NAMALWA (cell line): Measurements from ENCODE around the gene ACER1.
"Not testable (repeated sequence)": the region's sequence is repeated elsewhere in the genome, so short reads cannot be mapped to it uniquely, and the experiment has no call there.

ENCODE experiments used
- DNase-seq: peaks from one replicate; pipeline ENCODE4 v3.0.0-alpha.2; 2015; ENCODE audit warnings: low spot score

ACER1 gene, protein sequence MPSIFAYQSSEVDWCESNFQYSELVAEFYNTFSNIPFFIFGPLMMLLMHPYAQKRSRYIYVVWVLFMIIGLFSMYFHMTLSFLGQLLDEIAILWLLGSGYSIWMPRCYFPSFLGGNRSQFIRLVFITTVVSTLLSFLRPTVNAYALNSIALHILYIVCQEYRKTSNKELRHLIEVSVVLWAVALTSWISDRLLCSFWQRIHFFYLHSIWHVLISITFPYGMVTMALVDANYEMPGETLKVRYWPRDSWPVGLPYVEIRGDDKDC

DNA sequence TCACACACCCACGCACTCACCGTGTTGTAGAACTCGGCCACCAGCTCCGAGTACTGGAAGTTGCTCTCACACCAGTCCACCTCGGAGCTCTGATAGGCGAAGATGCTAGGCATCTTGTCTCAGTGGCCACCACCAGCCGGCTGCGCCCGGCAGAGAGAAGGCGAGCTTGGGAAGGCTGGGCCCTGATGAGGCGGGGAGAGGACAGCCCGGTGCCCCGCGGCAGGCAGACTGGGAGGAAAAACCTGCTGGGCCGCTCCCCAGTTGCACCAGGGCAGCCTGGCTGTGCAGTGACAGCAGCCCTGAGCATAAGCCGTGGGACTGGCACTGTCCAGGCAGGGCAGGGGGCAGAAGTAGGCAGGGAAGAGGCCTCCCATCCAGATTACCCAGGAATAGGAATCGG is at the start of gene ACER1:
Gene ACER1, minus strand, starts transcription at position 174 of the 400 bp plus-strand sequence. Its CDS starts 61 bp downstream, at position 113.
- DNase-seq: no peak

DNA sequence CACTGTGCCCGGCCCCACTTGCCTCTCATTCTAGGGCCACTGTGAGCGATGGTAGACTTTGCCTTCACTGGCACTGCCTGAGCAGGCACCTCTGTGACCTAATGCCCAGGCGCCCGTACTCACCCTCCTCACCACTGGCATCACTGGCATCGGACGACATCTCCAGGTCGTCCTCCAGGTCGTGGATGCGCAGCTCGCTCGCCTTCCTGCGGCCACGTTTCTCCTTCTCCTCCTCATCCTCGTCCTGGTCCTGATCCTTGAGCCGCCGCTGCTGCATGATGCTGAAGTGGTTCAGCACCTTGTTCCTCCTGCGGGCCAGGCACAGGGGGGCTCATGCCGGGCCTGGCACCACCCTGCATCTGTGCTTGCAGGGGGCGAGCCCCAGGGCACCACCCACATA is 49.8 kb upstream of the ACER1 start:
- no peak for DNase-seq

DNA sequence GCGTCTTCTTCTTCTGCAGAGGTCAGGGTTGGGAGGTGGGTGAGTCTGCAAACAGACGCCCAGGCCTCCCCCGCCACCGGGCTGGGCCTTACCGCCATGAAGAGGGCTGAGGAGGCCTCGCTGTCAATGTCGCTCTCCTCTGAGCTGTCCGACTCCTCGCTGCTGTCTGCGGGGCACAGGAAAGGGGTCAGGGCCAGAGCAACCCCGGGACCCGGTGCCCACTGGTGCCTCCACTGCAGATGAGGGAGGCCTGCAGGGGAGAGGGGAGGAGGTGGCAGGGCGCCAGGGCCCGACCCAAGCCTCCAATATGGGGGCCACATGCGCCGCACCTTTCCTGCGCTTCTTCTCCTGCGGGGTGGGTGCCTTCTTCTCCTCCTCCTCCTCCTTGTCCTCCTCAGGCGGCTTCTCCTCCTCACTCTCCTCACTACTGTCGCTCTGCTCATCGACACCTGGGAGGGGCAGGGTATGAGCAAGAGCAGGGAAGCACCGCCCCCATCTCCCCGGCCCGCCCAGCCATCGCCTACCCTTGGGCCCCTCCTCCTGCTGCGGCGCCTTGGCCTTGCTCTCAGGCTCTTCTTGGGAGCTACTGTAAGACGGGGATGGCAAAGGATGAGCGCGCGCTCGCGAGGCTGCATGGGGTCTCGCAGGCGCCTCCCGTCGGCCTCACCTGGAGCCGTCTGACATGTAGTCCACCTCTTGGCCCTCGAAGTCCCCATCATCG is 47.8 kb upstream of the ACER1 start:
- DNase-seq: no peak

DNA sequence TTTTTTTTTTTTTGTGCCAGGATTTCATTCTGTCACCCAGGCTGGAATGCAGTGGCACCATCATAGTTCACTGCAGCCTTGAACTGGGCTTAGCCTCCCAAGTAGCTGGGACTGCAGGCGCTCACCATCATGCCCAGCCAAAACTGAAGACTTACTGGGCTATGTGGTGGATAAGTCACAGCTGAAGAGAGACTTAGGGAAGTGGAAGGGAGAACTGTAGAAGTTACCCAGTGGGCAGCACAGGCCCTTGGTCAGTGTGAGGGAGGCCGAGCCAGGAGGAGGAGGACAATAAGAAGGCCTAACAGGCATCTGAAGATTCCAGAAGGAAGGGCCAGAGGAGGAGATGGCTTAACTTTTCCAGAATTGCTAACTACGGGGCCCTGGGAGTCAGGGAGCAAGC is 46.3 kb upstream of the ACER1 start:
- DNase-seq: no peak

DNA sequence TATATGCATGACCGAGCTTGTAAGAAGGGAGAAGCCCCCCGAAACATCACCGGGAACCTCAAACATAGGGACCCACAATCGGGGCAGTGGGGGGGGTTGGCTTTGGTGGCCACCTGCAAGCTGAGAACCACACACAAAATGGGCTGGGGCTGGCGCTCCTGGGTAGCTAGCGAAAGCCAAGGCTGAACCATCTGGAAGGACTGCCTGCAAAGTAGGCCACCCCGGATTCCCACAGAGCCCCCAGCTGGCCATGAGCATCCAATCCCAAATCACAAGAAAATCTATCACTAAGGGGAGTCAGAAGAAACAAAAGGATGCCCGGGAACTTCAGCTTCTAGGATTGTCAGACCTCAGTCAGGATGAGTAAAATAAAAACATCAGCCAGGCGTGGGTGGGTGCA is 45.1 kb upstream of the ACER1 start:
- DNase-seq: no peak

DNA sequence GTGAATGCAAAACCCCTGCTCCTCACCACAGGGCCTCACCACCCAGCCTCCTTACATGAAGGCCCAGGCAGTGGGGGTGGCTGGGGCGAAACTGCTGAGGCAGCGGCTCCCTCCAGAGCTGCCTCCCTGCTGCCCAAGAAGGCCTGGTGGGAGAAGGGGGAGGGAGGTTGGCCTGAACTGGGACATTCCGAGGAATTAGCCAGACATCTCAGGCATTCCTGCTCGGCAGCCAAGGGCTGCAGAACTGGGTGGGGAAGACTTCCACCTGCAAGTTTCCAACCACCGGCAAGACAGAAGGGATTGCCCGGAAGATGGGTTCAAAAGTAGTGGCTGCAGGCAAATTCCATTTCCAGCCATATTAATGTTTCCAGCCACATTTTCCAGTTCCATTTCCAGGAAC is 44.6 kb upstream of the ACER1 start:
- DNase-seq: no peak

DNA sequence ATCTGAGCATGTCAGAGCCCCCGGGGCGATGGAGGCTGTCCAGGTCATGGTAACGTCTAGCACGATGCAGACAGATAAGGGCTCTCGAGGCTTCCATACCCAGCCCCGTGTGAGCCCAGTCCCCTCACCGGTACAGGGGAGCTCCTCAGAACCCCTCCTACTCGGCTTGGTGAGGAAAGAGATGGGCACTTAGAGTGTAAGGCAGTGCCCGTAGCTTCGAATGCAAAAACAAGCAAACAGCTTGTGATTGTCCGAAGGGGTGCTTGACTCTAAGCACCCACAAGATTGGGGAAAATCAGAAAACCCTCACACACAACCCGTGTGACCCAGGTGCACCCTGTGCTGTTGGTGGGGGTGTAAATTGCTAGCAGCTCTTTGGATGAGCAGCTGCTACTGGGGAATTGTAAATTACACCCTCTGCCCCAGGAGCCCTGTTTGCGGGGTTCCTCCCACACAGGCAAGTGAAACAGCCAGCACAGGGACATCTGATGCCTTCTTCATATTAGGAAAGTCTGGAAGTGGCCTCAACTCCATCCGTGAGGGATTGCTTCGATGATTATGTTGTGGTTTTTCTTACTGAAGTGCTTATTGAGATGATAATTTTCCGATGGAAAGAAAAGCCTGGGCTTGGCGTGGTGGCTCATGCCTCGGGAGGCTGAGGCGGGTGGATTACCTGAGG is 43.2 kb upstream of the ACER1 start:
- no peak for DNase-seq

DNA sequence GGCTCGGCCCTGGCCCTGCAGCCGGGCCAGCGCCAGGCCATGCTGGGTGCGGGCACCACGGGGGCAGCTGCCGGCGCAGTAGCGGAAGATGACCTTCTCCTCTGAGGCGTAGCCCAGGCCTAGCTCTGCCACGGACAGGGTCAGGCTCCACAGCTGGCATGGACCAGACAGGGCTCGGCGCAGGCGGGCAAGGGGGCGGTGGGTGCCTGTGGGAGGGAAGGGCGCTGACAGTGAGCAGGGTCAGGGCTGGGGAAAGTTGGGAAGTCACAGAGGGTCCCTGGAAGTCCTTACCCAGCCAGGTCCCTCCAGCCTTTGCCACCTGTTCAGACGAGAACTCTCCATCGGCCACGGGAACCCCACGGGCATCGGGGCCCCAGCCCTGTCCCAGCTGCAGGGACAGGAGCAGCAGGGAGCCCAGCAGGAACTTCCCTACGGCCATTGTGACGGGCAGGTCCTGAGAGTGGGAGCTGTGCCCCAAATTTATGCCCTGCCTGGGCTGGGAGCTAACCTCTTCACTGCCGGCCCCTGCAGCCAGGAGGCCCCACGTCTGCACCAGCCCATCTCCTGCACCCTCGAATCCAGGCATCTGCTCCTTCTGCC is 42.1 kb upstream of the ACER1 start, which contains the start of gene PSPN:
Gene PSPN, minus strand, starts transcription at position 523 of the 600 bp plus-strand sequence. Its CDS starts 84 bp downstream, at position 439.
- DNase-seq: no peak

DNA sequence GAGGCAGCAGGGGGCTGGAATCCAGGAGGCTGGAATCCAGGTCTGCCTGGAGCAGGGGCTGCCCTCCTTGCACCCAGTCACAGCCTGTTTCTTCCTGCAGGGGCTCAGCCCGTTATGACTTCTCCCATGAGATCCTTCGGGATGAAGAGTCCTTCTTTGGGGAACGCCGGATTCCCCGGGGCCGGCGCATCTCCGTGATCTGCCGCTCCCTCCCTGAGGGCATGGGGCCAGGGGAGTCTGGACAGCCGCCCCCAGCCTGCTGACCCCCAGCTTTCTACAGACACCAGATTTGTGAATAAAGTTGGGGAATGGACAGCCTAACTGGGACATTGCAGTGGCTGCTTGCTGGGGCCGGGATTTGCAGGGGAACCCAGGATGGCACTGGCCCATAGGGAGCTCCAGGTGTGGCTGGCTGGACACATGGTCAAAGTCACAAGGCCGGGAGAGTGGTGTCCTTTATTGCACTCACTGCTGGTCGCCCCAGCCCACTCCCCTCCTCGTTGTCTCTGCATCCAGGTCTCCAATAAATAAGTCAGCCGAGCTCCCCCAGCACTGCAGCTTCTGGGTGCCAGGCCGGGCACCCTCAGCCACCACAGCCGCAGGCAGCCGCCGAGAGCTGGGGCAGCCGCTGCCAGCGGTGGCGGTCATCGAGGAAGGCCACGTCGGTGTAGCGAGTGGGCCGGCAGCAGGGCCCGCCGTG is 41.4 kb upstream of the ACER1 start:
- DNase-seq: no peak

DNA sequence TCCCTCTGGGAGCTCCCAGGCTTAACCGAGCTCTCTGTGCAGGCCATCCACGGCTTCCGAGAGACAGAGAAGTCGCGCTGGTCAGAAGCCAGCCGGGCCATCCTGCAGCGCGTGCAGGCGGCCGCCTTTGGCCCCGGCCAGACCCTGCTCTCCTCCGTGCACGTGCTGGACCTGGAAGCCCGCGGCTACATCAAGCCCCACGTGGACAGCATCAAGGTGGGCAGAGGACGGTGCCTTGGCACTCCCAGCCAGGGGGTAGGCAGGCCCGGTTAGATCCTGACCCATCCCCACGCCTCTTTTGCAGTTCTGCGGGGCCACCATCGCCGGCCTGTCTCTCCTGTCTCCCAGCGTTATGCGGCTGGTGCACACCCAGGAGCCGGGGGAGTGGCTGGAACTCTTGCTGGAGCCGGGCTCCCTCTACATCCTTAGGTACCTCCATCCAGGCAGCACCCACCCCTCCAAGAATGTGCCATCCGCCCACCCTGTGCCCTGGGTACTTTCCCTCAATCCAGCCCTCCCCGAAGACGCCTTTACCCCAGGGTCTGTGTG is 40.8 kb upstream of the ACER1 start:
- no peak for DNase-seq

DNA sequence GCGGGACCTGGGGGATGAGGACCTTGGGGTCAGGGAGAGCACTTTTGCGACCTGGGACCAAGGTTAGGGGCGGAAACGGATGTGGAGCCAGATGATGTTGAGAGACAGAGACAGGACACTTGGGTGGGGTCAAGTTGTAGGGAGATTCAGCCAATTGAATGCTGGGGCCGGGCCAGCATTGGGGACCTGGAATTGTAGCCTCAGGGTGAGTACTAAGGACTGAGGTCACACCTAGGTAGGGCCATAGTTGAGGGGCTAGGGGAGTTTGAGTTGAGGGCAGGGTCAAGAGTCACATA is 40.3 kb upstream of the ACER1 start:
- DNase-seq: no peak

DNA sequence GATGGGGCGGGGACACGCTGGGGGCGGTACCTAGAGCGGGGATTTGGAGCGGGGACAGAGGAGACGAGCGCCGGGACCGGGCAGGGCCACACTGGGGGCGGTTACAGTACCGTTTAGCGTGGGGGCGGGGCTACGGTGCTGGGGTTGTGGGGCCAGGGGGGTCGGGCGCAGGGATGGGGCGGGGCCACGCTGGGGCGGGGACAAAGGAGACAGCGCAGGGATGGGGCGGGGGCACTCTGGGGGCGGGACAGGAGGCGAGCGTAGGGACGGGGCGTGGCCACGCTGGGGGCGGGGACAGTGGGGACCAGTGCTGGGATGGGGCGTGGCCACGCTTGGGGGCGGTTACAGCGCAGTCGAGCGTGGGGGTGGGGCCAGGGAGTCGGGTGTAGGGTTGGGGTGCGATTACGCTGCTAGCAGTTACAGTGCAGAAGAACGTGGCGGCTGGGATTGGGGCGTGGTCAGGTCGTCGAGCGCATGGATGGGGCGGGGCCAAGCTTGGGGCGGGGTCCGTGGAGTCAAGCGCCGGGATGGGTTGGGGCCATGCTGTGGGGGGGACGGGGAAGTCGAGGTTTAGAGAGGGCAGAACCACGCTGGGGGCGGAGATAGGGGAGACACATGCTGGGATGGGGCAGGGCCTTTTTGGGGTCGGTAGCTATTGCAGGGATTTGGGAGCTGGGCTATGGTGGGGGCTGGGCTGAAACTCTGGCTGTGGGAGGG is 39.8 kb upstream of the ACER1 start:
- peak; percentile 97 for DNase-seq

DNA sequence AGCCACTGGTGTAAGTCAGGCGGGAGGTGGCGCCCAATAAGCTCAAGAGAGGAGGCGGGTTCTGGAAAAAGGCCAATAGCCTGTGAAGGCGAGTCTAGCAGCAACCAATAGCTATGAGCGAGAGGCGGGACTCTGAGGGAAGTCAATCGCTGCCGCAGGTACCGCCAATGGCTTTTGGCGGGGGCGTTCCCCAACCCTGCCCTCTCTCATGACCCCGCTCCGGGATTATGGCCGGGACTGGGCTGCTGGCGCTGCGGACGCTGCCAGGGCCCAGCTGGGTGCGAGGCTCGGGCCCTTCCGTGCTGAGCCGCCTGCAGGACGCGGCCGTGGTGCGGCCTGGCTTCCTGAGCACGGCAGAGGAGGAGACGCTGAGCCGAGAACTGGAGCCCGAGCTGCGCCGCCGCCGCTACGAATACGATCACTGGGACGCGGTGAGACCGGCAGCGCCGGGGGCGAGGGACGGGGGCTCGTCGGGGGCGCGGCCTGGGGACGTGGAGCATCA is 39.2 kb upstream of the ACER1 start, which contains the start of gene ALKBH7:
Gene ALKBH7, plus strand, starts transcription at position 201 of the 502 bp plus-strand sequence. Its CDS starts 27 bp downstream, at position 228.
- DNase-seq: peak; percentile 100

DNA sequence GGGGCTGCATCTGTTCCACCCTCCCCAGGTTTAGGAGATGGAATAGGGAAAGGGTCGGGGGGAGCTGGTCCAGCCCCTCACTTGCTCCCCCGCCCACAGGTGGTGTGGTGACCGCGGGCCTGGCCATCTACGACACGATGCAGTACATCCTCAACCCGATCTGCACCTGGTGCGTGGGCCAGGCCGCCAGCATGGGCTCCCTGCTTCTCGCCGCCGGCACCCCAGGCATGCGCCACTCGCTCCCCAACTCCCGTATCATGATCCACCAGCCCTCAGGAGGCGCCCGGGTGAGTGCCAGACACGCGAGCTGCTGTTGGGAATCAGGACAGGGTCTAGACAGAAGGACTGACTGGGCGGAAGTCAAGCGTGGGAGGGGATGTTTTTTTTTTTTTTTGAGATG is 30.9 kb upstream of the ACER1 start:
- no peak for DNase-seq

DNA sequence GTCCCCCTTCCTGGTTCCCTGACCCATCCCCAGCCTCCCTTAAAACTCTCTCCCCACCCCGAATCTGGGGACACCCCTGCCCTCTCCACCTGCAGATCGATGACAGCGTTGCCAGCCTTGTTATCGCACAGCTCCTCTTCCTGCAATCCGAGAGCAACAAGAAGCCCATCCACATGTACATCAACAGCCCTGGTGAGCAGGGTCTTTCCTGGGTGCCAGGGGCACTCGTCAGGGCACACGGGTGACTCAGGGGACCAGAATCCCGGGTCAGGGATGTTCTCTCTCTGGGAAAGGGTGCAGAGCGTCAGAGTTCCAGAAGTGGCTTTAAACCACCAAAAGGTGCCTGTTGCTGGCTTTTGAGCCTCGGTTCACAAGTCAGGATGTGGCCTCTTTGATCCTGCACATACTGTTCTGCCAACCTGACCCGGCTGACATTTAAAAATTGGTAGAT is 29.0 kb upstream of the ACER1 start:
- DNase-seq: no peak

DNA sequence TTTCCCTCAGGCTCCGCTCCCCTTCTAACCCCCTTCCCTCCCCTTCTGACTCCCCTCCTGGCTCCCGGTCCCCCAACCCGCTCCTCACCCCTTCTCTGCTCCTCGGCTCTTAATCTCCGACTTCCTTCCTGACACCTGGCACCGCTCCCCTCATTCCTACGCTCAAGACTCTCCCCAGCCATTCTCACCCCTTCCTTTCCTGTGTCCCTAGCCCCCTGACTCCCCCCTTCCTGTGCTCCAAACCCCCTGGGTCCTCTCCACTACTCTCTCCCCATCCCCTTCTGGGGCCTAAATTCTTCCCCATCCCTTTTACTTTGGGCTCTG is 28.6 kb upstream of the ACER1 start:
- no peak for DNase-seq

DNA sequence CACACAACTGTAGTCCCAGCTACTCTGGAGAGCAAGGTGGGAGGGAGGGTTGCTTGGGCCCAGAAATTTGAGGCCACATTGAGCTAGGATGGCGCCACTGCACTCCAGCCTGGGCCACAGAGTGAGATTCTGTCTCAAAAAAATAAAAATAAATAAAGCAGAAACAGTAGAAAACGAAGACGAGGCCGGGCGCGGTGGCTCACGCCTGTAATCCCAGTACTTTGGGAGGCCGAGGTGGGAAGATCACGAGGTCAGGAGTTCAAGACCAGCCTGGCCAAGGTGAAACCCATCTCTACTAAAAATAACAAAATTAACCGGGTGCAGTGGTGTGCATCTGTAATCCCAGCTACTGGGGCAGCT is 27.4 kb upstream of the ACER1 start:
- not testable (repeated sequence) for DNase-seq

DNA sequence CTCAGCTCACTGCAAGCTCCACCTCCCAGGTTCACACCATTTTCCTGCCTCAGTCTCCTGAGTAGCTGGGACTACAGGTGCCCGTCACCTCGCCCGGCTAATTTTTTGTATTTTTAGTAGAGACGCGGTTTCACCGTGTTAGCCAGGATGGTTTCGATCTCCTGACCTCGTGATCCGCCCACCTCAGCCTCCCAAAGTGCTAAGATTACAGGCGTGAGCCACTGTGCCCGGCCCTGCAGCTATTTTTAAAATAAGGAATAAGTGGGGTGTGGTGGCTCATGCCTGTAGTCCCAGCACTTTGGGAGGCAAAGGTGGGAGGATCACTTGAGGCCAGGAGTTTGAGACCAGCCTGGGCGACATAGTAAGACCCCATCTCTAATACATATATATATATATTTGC is 27.0 kb upstream of the ACER1 start:
- DNase-seq: not testable (repeated sequence)

DNA sequence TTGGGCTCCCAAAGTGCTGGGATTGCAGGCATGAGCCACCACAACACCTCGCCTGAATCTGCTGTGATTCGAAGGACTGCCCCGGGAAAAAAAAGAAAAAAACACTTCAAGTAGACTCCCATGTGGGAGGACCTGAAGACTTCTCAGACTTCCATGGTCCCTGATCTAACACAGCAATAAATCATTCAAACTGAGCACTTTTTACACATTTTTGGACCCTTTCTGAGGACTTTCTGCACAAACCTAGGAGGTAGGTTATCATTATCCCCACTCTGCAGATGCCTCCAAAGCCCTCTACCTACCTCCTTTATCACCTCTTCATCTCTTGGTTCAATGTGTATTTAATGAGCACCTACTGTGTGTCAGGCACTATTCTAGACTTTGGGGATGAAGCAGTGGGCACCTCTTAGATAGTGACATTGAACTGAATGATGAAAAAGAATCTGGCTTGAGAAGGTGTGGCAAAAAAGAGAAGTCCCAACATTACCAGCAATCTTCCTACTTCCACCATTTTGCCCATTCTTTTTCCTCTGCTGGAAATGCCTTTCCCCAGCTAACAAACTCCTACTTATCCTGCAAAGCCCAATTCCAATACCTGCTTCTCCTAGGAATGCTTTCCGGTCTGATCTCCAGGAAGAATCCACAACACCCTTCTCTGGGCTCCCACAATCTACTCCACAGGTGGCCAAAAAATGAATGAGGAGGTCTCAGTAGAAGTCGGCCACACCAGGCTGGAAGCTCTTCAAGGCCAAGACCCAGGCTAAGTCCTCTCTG is 26.3 kb upstream of the ACER1 start:
- DNase-seq: no peak

DNA sequence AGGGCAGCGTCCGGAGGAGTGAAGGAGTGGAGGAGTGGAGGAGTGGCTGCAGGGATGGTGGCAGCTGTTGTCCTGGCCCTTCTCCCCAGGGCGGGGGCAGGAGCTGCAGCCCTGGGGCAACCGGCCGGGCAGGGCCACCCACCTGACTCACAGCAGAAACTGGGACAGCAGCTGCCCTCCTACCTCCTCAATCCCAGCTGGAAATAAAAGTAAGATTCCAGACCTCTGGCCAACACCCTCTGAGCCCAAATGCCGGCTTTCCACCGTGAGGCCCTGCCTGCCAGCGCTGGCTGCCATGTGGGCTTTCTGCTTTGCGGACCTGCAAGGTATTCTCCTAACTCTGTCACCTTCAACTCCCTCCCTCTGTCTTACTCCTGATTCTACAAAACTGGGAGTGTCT is 24.6 kb upstream of the ACER1 start:
- DNase-seq: no peak
